GM12864 (cell line): Measurements from ENCODE around the gene NHSL1.

Source experiments
- DNase-seq: peaks from one replicate; pipeline ENCODE4 v3.0.0-alpha.2; 2011; ENCODE audit warnings: low read depth
- H3K4me3 ChIP-seq: 2 replicates; pipeline ENCODE4 v1.5.1; 2011; ENCODE audit warnings: mild to moderate bottlenecking, low read depth, low read length, control low read depth
- TF ChIP-seq, protein P1 (sequence below): IDR thresholded peaks from 2 replicates; pipeline ENCODE4 v1.5.1; 2011; ENCODE audit warnings: low read depth, mild to moderate bottlenecking, moderate library complexity, low read length, control low read depth, inconsistent platforms; ENCODE audit errors: missing control alignments

The NHSL1 gene

DNA sequence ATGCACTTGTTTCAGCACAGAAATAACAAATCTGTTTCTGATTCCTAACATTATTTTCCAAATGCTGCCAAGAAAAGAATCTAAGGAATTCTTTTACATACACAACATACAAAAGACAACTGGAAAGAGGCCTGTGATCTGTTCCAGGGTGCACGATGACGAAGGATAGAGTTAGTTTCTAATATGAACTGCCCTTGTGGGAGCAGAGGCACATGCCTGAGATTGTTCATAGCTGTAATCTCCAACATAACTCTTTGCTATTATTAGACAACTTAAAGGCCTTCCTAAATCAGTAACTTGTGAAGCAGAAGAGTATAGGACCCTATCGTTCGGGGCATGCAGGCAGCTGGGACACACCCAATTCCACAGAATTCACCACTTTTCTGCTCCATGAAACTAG lies 41.2 kb upstream of the NHSL1 start:
- TF ChIP-seq, protein P1, sequence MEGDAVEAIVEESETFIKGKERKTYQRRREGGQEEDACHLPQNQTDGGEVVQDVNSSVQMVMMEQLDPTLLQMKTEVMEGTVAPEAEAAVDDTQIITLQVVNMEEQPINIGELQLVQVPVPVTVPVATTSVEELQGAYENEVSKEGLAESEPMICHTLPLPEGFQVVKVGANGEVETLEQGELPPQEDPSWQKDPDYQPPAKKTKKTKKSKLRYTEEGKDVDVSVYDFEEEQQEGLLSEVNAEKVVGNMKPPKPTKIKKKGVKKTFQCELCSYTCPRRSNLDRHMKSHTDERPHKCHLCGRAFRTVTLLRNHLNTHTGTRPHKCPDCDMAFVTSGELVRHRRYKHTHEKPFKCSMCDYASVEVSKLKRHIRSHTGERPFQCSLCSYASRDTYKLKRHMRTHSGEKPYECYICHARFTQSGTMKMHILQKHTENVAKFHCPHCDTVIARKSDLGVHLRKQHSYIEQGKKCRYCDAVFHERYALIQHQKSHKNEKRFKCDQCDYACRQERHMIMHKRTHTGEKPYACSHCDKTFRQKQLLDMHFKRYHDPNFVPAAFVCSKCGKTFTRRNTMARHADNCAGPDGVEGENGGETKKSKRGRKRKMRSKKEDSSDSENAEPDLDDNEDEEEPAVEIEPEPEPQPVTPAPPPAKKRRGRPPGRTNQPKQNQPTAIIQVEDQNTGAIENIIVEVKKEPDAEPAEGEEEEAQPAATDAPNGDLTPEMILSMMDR, result no peak
- DNase-seq, result no peak
- H3K4me3 ChIP-seq, result no peak overlapping the region

DNA sequence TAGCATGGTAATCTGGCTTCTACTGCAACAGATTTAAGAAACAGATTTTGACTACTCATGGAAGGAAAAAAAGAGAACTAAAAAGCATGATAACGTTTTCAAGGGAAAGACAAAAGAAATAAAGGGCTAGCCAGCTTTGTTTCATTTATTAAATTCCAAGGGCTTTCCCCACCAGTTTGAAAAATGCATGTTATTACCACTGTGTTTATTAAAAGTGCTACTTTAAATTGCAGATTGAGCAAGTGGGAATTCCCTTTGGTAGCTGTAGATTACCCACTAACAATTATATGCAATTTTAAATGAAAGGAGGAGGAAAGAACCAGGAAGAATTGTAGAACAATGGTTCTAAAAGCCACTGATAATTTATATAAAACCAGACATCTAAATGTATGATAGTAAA lies 40.6 kb upstream of the NHSL1 start:
- no peak overlapping the region for H3K4me3 ChIP-seq
- TF ChIP-seq, protein P1, result no peak
- DNase-seq, result no peak

DNA sequence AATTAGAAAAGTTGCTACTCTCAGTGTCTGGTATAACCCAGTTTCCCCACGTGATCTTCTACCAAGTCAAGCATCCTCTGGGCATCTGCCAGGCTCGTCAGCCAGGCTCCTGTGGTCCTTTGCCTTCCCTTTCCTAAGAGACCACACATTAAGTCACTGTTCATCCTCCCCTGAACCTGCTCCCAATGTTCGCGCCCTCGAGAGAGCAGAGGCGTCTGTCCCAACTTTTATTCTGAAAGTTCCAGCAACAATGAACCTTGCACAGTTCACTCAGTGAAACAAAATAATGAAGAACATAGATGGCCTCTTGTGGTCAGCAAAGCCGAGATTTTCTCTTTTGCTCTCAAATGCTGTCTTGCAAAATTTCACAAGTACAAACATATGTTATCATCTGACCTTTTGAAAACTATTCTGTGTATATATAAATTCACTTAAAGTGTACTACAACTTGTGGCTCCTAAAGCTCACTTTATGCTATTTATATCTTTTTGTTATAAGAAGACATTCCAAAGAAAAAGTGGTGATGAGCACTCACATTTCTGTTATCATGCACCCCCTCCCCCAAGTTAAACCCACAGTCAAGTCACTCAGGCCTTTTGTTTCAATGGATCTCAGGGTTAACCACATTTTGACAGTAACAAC lies 39.2 kb upstream of the NHSL1 start:
- H3K4me3 ChIP-seq, result no peak overlapping the region
- TF ChIP-seq, protein P1, result no peak
- DNase-seq, result no peak

DNA sequence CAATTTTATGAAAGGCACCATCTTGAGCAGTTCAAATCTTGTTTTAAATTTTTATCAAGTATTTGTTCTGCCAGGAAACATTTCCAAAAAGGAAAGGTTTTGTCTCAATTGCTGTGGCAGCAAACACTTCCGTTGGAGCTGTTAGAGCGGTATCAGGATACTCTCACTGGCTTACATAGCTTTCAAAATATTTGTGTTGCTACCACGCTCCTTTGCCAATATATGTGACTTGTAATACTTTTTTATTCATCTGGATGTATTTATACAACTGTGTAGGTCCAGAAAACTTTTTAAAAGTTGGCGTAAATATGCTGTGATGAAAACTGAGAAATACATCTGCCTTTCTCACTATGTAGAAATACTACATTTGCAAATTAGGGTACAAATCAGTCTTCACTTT lies 37.8 kb upstream of the NHSL1 start:
- no peak overlapping the region for H3K4me3 ChIP-seq
- DNase-seq, result no peak
- TF ChIP-seq, protein P1, result no peak

DNA sequence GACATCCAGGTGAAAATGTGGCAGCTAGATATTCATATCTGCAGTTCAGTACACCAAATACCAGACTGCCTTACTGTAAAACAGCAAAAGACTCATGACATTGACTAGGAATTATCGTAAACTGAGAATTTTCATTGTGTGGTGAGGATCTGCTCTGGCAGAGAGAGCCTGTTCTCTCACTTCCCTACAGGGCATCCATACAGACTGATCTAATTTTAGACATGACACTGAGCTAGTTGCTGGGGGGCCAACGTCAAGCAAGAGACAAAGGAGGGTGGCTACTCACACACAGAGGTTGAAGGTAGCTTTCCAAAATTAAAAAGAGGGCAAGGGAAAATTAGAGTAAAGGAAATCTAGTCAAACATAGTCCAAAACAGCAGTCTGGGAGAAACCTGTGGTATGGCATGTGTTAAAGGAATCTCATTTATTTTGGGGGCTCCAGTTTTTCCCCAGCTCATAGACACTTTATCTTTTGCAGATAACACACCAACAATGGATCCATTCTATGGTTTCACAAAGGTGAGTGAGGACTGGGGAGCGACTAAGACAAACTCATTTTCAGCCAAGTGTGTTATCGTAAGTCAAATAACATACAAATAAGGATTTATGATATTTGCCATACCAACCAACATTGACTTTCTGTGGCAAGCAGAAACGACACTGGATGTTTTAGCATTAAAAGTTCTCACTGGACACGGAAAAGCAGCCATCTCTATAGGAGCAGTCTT lies 36.6 kb upstream of the NHSL1 start:
- DNase-seq, result no peak
- no peak overlapping the region for H3K4me3 ChIP-seq
- TF ChIP-seq, protein P1, result no peak

DNA sequence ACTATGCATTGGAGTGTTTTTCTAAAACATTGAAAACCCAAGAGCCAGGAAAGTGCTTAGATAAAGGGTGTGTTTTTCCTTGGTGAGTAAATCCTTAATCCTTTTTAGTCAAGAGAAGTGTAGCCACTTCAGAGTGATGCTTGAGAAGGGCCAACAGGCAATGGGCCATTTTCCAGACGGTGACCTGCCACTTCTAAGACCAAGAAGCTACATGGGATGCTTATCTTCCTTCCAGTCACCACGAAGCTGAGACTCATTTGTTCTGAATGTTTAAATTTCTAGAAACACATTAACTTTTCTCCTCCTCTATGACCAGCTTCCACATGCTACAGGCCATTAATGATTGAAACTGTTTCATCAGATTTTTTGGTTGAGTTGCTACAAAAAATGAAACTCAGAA lies 34.4 kb upstream of the NHSL1 start:
- no peak overlapping the region for H3K4me3 ChIP-seq

More for the DNA sequence above, 34.4 kb upstream of the NHSL1 start:
- DNase-seq, result no peak
- TF ChIP-seq, protein P1, result no peak
